Measurements from ENCODE around the gene ABCG5.

Gene ABCG5

DNA sequence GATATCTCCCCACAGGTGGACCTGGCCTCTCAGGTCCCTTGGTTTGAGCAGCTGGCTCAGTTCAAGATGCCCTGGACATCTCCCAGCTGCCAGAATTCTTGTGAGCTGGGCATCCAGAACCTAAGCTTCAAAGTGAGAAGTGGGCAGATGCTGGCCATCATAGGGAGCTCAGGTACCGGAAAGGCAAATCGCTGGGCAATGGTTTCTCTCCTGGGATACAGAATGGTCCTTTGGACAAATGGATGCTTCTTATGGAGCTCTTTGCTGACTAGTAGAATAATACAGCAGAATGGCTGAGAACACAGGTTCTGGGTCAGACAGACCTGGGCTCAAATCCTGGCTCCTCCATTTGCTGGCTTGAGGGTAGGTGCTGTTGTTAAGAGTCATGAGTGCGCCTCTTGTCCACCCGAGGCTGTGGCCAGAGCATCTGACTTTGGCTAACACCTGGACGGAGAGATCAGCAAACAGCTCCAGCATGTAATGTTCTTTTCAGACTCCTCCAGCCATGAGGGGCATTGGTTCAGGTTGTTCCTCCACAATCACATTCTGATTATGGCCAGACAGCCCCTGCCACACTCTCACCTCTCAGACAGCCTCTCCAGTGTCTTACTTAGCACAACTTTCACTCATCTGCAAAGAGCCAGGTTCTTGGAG is 7.6 kb upstream of the ABCG5 start:
- DNase-seq (ENCODE audit: low read depth, low spot score) = no peak
- H3K4me3 ChIP-seq (ENCODE audit: low read depth, low read length) = no peak overlapping the region
- TF ChIP-seq, protein P1, sequence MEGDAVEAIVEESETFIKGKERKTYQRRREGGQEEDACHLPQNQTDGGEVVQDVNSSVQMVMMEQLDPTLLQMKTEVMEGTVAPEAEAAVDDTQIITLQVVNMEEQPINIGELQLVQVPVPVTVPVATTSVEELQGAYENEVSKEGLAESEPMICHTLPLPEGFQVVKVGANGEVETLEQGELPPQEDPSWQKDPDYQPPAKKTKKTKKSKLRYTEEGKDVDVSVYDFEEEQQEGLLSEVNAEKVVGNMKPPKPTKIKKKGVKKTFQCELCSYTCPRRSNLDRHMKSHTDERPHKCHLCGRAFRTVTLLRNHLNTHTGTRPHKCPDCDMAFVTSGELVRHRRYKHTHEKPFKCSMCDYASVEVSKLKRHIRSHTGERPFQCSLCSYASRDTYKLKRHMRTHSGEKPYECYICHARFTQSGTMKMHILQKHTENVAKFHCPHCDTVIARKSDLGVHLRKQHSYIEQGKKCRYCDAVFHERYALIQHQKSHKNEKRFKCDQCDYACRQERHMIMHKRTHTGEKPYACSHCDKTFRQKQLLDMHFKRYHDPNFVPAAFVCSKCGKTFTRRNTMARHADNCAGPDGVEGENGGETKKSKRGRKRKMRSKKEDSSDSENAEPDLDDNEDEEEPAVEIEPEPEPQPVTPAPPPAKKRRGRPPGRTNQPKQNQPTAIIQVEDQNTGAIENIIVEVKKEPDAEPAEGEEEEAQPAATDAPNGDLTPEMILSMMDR (IDR thresholded peaks at IDR 0.05; ENCODE audit: low read depth, low read length) = no peak
- in situ Hi-C loops (cut with HindIII; ENCODE audit: low sequenced_read_pairs) = no loop called here

- no peak overlapping the region for H3K4me3 ChIP-seq (ENCODE audit: low read depth, low read length)
- TF ChIP-seq, protein P1 (IDR thresholded peaks at IDR 0.05; ENCODE audit: low read depth, low read length) = no peak
- in situ Hi-C loops (cut with HindIII; ENCODE audit: low sequenced_read_pairs) = no loop called here
- DNase-seq (ENCODE audit: low read depth, low spot score) = no peak
Observed at GRCh38 chr2:43845181-43845580, 6.5 kb upstream of the ABCG5 start.

DNA sequence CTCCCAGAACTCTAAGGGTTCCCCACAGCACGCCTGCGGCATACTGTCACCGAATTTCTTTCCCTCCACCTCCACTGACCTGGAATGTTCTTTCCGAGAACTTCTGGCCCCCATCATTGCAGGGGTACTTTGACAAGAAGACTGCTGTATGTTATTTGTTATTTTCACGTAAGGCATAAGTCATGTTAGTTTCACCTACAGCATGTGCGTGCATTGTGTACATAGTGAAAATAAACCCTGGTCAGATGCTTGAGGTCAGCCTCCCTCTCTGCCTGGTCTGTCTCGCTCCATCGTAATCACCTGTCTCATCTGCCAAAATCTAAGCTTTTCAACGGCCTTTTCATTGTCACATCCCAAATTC is 4.2 kb upstream of the ABCG5 start:
- no peak overlapping the region for H3K4me3 ChIP-seq (ENCODE audit: low read depth, low read length)
- no peak for DNase-seq (ENCODE audit: low read depth, low spot score)
- in situ Hi-C loops (cut with HindIII; ENCODE audit: low sequenced_read_pairs) = no loop called here
- TF ChIP-seq, protein P1 (IDR thresholded peaks at IDR 0.05; ENCODE audit: low read depth, low read length) = no peak

- H3K4me3 ChIP-seq (ENCODE audit: low read depth, low read length) = no peak overlapping the region
- TF ChIP-seq, protein P1 (IDR thresholded peaks at IDR 0.05; ENCODE audit: low read depth, low read length) = no peak
- in situ Hi-C loops (cut with HindIII; ENCODE audit: low sequenced_read_pairs) = no loop called here
- no peak for DNase-seq (ENCODE audit: low read depth, low spot score)
Observed at GRCh38 chr2:43841949-43842865, 3.6 kb upstream of the ABCG5 start.

DNA sequence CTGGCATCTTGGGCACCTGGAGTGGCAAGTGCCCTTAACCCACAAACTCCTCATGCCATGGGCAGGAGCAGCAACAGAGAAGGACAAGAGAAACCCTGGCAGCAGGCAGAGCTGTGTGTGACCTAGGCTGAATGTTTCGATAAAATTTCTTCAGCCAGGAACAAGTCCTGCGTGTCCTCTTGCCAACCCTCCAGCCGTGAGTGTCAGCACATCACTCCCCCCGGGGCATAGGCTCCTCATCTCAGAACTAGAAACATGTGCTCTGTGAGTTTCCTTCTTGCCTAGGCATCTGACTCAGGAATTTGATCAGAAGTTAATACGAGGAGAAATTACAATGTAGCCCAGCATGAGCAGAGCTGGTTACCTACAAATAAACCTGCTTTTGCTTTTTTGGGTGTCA is 2.3 kb upstream of the ABCG5 start:
- in situ Hi-C loops (cut with HindIII; ENCODE audit: low sequenced_read_pairs) = no loop called here
- TF ChIP-seq, protein P1 (IDR thresholded peaks at IDR 0.05; ENCODE audit: low read depth, low read length) = no peak

DNA sequence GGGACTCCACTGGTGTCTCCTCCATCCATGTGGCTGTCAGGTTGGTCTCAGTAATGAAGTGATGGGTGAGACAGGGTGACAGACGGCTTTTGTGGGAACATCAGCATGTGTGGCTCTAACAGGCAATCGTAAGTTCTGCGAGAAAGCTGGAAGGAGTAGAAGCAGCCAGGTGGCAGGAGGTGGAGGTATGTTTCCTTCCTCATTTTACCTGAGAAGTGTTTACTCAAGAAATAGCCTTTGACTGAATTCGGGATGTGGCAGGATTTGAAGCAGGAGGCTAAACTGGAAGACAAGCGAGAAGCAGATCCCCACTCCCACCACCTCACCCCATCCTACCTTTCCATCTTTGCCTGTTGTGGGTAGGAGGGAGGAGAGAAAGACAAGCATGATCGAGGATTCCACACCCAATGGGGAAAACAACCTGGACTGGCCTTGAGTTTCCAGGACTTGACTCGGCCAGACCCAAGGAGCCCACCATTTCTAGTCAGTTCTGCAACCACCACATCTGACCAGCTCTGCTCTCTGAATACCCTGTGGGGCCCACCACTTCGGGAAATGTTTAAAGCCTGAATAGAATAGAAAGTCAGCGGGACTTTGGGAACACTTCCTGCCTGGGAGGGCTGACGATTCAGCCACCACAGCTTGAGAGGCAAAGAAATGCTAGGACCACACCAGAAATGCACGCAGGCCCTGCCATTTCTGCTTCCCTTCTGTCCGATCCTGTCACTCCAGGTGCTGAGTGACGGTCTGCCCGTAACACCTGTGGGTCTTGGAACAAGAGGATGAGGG is 1.3 kb upstream of the ABCG5 start:
- TF ChIP-seq, protein P1 (IDR thresholded peaks at IDR 0.05; ENCODE audit: low read depth, low read length) = no peak
- no peak for DNase-seq (ENCODE audit: low read depth, low spot score)
- in situ Hi-C loops (cut with HindIII; ENCODE audit: low sequenced_read_pairs) = no loop called here
- H3K4me3 ChIP-seq (ENCODE audit: low read depth, low read length) = no peak overlapping the region

More for the DNA sequence above, 2.3 kb upstream of the ABCG5 start:
- DNase-seq (ENCODE audit: low read depth, low spot score) = no peak
- H3K4me3 ChIP-seq (ENCODE audit: low read depth, low read length) = no peak overlapping the region

All from astrocyte of the spinal cord (primary cell).